Nephron (organoid): Measurements from ENCODE around the gene AMMECR1.

Experiments
- H3K27ac Mint-ChIP-seq, 3 experiments: 2 replicates each; pipeline ENCODE4 v1.8.0; 2020; ENCODE audit warnings: mixed read lengths in 3 of 3, mild to moderate bottlenecking in 2 of 3, moderate library complexity in 1 of 3
- H3K27me3 Mint-ChIP-seq: 2 replicates; pipeline ENCODE4 v1.8.0; 2021; ENCODE audit warnings: low read depth, mild to moderate bottlenecking, moderate library complexity, mixed read lengths
- H3K36me3 Mint-ChIP-seq: 2 replicates; pipeline ENCODE4 v1.8.0; 2020; ENCODE audit warnings: low read depth, mixed read lengths
- H3K4me1 Mint-ChIP-seq: 2 replicates; pipeline ENCODE4 v1.8.0; 2020; ENCODE audit warnings: mixed read lengths
- H3K4me3 Mint-ChIP-seq, 3 experiments: 2 replicates each; pipeline ENCODE4 v1.8.0; 2020; ENCODE audit warnings: mild to moderate bottlenecking in 3 of 3, mixed read lengths in 3 of 3, moderate library complexity in 2 of 3
- H3K9me3 Mint-ChIP-seq: 2 replicates; pipeline ENCODE4 v1.8.0; 2020; ENCODE audit warnings: mixed read lengths
- CTCF ChIP-seq, 3 experiments: fragments of 200-600 bp; sonication (generic); IDR thresholded peaks; one replicate each; pipeline ENCODE4 v1.5.0; 2021; ENCODE audit warnings: antibody characterized with exemption in 3 of 3; ENCODE audit not compliant: unreplicated experiment in 3 of 3

Gene AMMECR1

GRCh38 chrX:110145854-110146253 lies 172.0 kb downstream of the AMMECR1 start:
- Mint-ChIP-seq H3K4me3 (no peak overlapping the region), H3K36me3 (peaks cover 9% of the 10 kb centered on the region), H3K27me3 (no peaks in the 10 kb centered on the region), H3K27ac (no peak overlapping the region), H3K9me3 (no peaks in the 10 kb centered on the region), H3K4me1 (peaks cover 10% of the 10 kb centered on the region)
- TF ChIP-seq CTCF (IDR thresholded peaks at IDR 0.05; ENCODE audit: unreplicated experiment in 3 of 3), result peak; percentile 58 to 65 (median 61)

- no peak for TF ChIP-seq CTCF (IDR thresholded peaks at IDR 0.05; ENCODE audit: unreplicated experiment in 3 of 3)
- Mint-ChIP-seq H3K4me3 (no peak overlapping the region), H3K36me3 (peaks cover 9% of the 10 kb centered on the region), H3K4me1 (peaks cover 10% of the 10 kb centered on the region), H3K9me3 (no peaks in the 10 kb centered on the region), H3K27ac (no peak overlapping the region), H3K27me3 (no peaks in the 10 kb centered on the region)
These were observed 172.6 kb downstream of the AMMECR1 start for GRCh38 chrX:110145311-110145710.
